H1 (cell line): Measurements from ENCODE around the gene ANKS1A. TPM values are rescaled to one million over a fixed set of nuclear protein-coding genes. Genes with fewer than 3 reads are reported as not detected.

Experiments
- CTCF ChIA-PET: fragments of 300-600 bp; sonication (Branson Sonifier 250); formaldehyde crosslinking; loops from one replicate; lab custom pipeline; 2021; ENCODE audit not compliant: partially characterized antibody; lab: Charles Lee
- POLR2A ChIA-PET: fragments of 300-600 bp; sonication (Branson Sonifier 250); formaldehyde crosslinking; loops from one replicate; lab custom pipeline; 2021; ENCODE audit warnings: inconsistent platforms; ENCODE audit not compliant: partially characterized antibody; lab: Charles Lee
- DNase-seq, 2 experiments: peaks; one replicate each; pipeline versions ENCODE4 v3.0.0 to v3.0.0-alpha.2; 2010 to 2022; ENCODE audit warnings: low spot score in 2 of 2, low read depth in 1 of 2, mixed read lengths in 1 of 2
- FAIRE-seq: peaks from 2 replicates; lab custom pipeline; 2011; peaks lifted over from hg19 to GRCh38; lab: Jason Lieb, UNC
- H2AFZ ChIP-seq: 2 replicates; pipeline ENCODE4 v1.8.1; 2012; ENCODE audit warnings: low read length, inconsistent platforms
- H2AK5ac ChIP-seq: 2 replicates; pipeline ENCODE4 v1.6.1; 2013; ENCODE audit warnings: low read depth, low read length
- H2BK120ac ChIP-seq: replicated peaks from 2 replicates; pipeline ENCODE3; 2013; ENCODE audit warnings: low read depth, low read length, inconsistent platforms
- H2BK12ac ChIP-seq: 2 replicates; pipeline ENCODE4 v1.6.1; 2013; ENCODE audit warnings: low read depth, low read length
- H2BK15ac ChIP-seq: 2 replicates; pipeline ENCODE4 v1.6.1; 2013; ENCODE audit warnings: low read length
- H2BK20ac ChIP-seq: 2 replicates; pipeline ENCODE4 v1.6.1; 2013; ENCODE audit warnings: low read length
- H2BK5ac ChIP-seq: 2 replicates; pipeline ENCODE4 v1.6.1; 2013; ENCODE audit warnings: low read depth, low read length
- H3K14ac ChIP-seq: 2 replicates; pipeline ENCODE4 v1.6.1; 2013; ENCODE audit warnings: inconsistent platforms; ENCODE audit not compliant: insufficient read length
- H3K18ac ChIP-seq: 2 replicates; pipeline ENCODE4 v1.6.1; 2013; ENCODE audit warnings: low read length; ENCODE audit errors: extremely low read depth
- H3K23ac ChIP-seq: 2 replicates; pipeline ENCODE4 v1.6.1; 2013; ENCODE audit warnings: inconsistent platforms; ENCODE audit not compliant: insufficient read length
- H3K23me2 ChIP-seq: 2 replicates; pipeline ENCODE4 v1.6.1; 2013; ENCODE audit warnings: low read depth, low read length
- H3K27ac ChIP-seq: 2 replicates; pipeline ENCODE4 v1.6.1; 2011; ENCODE audit warnings: low read depth, low read length, inconsistent platforms
- H3K27me3 ChIP-seq, 4 experiments: replicated peaks in 1 of 4; 1 replicate in 1 of 4; 2 replicates in 3 of 4; pipeline versions ENCODE4 v1.6.1 to v1.8.1; 2011 to 2013; ENCODE audit warnings: low read length in 3 of 4, mild to moderate bottlenecking in 3 of 4, inconsistent platforms in 2 of 4, mixed read lengths in 2 of 4, moderate library complexity in 1 of 4; ENCODE audit not compliant: control insufficient read depth in 3 of 4, insufficient read depth in 3 of 4; ENCODE audit errors: extremely low read depth in 1 of 4
- H3K36me3 ChIP-seq, 4 experiments: 2 replicates each; pipeline versions ENCODE4 v1.6.1 to v1.8.1; 2011 to 2013; ENCODE audit warnings: mild to moderate bottlenecking in 4 of 4, low read length in 3 of 4, moderate library complexity in 2 of 4, control low read depth in 1 of 4, inconsistent platforms in 1 of 4; ENCODE audit not compliant: insufficient read depth in 4 of 4, control insufficient read depth in 2 of 4
- H3K4ac ChIP-seq: replicated peaks from 2 replicates; pipeline ENCODE3; 2013; ENCODE audit warnings: low read length, low read depth, mixed read lengths, inconsistent platforms; ENCODE audit not compliant: insufficient read length
- H3K4me1 ChIP-seq, 4 experiments: replicated peaks in 1 of 4; 1 replicate in 1 of 4; 2 replicates in 3 of 4; pipeline versions ENCODE4 v1.6.1 to v1.8.1; 2011 to 2013; ENCODE audit warnings: low read length in 3 of 4, inconsistent platforms in 2 of 4, mixed read lengths in 1 of 4; ENCODE audit not compliant: insufficient read depth in 4 of 4, control insufficient read depth in 3 of 4
- H3K4me2 ChIP-seq, 2 experiments: 2 replicates each; pipeline versions ENCODE4 v1.6.1 to v1.8.1; 2011 to 2013; ENCODE audit warnings: low read depth in 2 of 2, low read length in 2 of 2, control low read depth in 1 of 2, inconsistent platforms in 1 of 2, mild to moderate bottlenecking in 1 of 2; ENCODE audit not compliant: insufficient read depth in 1 of 2
- H3K4me3 ChIP-seq, 4 experiments: fragments of 200-600, 300-600 bp in 1 of 4; sonication (generic), shearing (Covaris generic), sonication (Bioruptor Twin) in 1 of 4; 2 replicates each; pipeline versions ENCODE4 v1.5.1 to v1.8.1; 2011 to 2016; ENCODE audit warnings: low read length in 4 of 4, low read depth in 3 of 4, control low read depth in 2 of 4, inconsistent platforms in 2 of 4, mild to moderate bottlenecking in 2 of 4, mixed read lengths in 1 of 4, moderate library complexity in 1 of 4; ENCODE audit not compliant: insufficient read depth in 2 of 4; ENCODE audit errors: extremely low read depth in 1 of 4
- H3K56ac ChIP-seq: replicated peaks from 2 replicates; pipeline ENCODE3; 2013; ENCODE audit warnings: low read depth, mild to moderate bottlenecking, mixed read lengths, low read length, inconsistent platforms; ENCODE audit not compliant: insufficient read length
- H3K79me1 ChIP-seq: 2 replicates; pipeline ENCODE4 v1.6.1; 2013; ENCODE audit warnings: low read depth, low read length, control low read depth
- H3K79me2 ChIP-seq, 2 experiments: 2 replicates each; pipeline versions ENCODE4 v1.6.1 to v1.8.1; 2012 to 2013; ENCODE audit warnings: low read length in 2 of 2, mild to moderate bottlenecking in 2 of 2, inconsistent platforms in 1 of 2; ENCODE audit not compliant: insufficient read depth in 2 of 2, control insufficient read depth in 1 of 2
- H3K9ac ChIP-seq, 4 experiments: replicated peaks in 1 of 4; 1 replicate in 1 of 4; 2 replicates in 3 of 4; pipeline versions ENCODE4 v1.6.1 to v1.8.1; 2011 to 2013; ENCODE audit warnings: low read depth in 3 of 4, low read length in 3 of 4, control low read depth in 2 of 4, mild to moderate bottlenecking in 2 of 4, moderate library complexity in 2 of 4, inconsistent platforms in 1 of 4; ENCODE audit errors: extremely low read depth in 1 of 4
- H3K9me3 ChIP-seq, 2 experiments: 2 replicates each; pipeline versions ENCODE4 v1.6.1 to v1.8.1; 2012 to 2013; ENCODE audit warnings: mild to moderate bottlenecking in 2 of 2, moderate library complexity in 2 of 2, control low read depth in 1 of 2, inconsistent platforms in 1 of 2, low read depth in 1 of 2, low read length in 1 of 2, mixed read lengths in 1 of 2; ENCODE audit not compliant: insufficient read depth in 2 of 2
- H4K20me1 ChIP-seq, 2 experiments: replicated peaks in 1 of 2; 2 replicates each; pipeline versions ENCODE3 to v1.8.1; 2011 to 2013; ENCODE audit warnings: inconsistent platforms in 2 of 2, low read length in 2 of 2, mild to moderate bottlenecking in 1 of 2; ENCODE audit not compliant: insufficient read depth in 2 of 2, control insufficient read depth in 1 of 2
- H4K5ac ChIP-seq: 2 replicates; pipeline ENCODE4 v1.6.1; 2013; ENCODE audit warnings: low read length, low read depth, mixed read lengths, inconsistent platforms; ENCODE audit not compliant: insufficient read length
- H4K8ac ChIP-seq: 2 replicates; pipeline ENCODE4 v1.8.0; 2013; ENCODE audit warnings: mild to moderate bottlenecking, moderate library complexity, low read length, inconsistent platforms; ENCODE audit not compliant: insufficient read depth; ENCODE audit errors: extremely low read depth
- H4K91ac ChIP-seq: replicated peaks from 2 replicates; pipeline ENCODE3; 2013; ENCODE audit warnings: low read length, mixed read lengths, inconsistent platforms; ENCODE audit not compliant: insufficient read length
- ATF3 ChIP-seq: IDR thresholded peaks from 2 replicates; pipeline ENCODE4 v1.6.1; 2011; ENCODE audit warnings: low read depth, mild to moderate bottlenecking, low read length; ENCODE audit not compliant: insufficient read depth
- BRCA1 ChIP-seq: IDR thresholded peaks from 2 replicates; pipeline ENCODE4 v1.6.1; 2012; ENCODE audit warnings: low read depth, low read length, improper control_type of control experiment
- CEBPB ChIP-seq: IDR thresholded peaks from 2 replicates; pipeline ENCODE4 v1.6.1; 2012; ENCODE audit warnings: low read depth, low read length
- GABPA ChIP-seq: IDR thresholded peaks from 2 replicates; pipeline ENCODE4 v1.6.1; 2011; ENCODE audit warnings: mild to moderate bottlenecking, low read length, moderate library complexity, borderline replicate concordance; ENCODE audit not compliant: insufficient read depth
- GTF2F1 ChIP-seq: IDR thresholded peaks from 2 replicates; pipeline ENCODE4 v1.6.1; 2012; ENCODE audit warnings: low read depth, low read length, improper control_type of control experiment, borderline replicate concordance
- JUN ChIP-seq: IDR thresholded peaks from 2 replicates; pipeline ENCODE4 v1.6.1; 2011; ENCODE audit warnings: low read depth, mild to moderate bottlenecking, improper control_type of control experiment, low read length
- KDM4A ChIP-seq: IDR thresholded peaks from one replicate; pipeline ENCODE4 v1.7.1; 2012; ENCODE audit warnings: low read depth, mild to moderate bottlenecking, moderate library complexity, low read length, inconsistent platforms; ENCODE audit not compliant: severe bottlenecking
- NRF1 ChIP-seq: IDR thresholded peaks from 2 replicates; pipeline ENCODE4 v1.6.1; 2011; ENCODE audit warnings: mild to moderate bottlenecking, low read depth, low read length, improper control_type of control experiment
- POLR2AphosphoS5 ChIP-seq: IDR thresholded peaks from 2 replicates; pipeline ENCODE4 v1.6.1; 2011; ENCODE audit warnings: low read depth, low read length
- RNF2 ChIP-seq: fragments of 200-900, 300-1000 bp; sonication (generic); IDR thresholded peaks from 2 replicates; pipeline ENCODE4 v1.7.1; 2016; ENCODE audit warnings: borderline replicate concordance, low read depth, mild to moderate bottlenecking, antibody characterized with exemption, low read length; ENCODE audit not compliant: poor library complexity, severe bottlenecking; ENCODE audit errors: missing control alignments
- SP2 ChIP-seq: IDR thresholded peaks from 2 replicates; pipeline ENCODE4 v1.6.1; 2012; ENCODE audit warnings: mild to moderate bottlenecking, low read length, inconsistent platforms
- SP4 ChIP-seq: IDR thresholded peaks from 2 replicates; pipeline ENCODE4 v1.6.1; 2012; ENCODE audit warnings: low read length, inconsistent platforms
- SUZ12 ChIP-seq: fragments of 200-600 bp; sonication (generic); IDR thresholded peaks from 2 replicates; pipeline ENCODE4 v1.6.1; 2012; ENCODE audit warnings: mild to moderate bottlenecking, inconsistent platforms, low read length, moderate library complexity, mixed read lengths
- TAF1 ChIP-seq: IDR thresholded peaks from 2 replicates; pipeline ENCODE4 v1.6.1; 2011; ENCODE audit warnings: mild to moderate bottlenecking, low read depth, low read length
- YY1 ChIP-seq: IDR thresholded peaks from 2 replicates; pipeline ENCODE4 v1.6.1; 2011; ENCODE audit warnings: low read depth, mild to moderate bottlenecking, low read length
- WGBS, 2 experiments: shearing (Covaris generic) in 1 of 2; methylation state at CpG; one replicate each; pipeline versions ENCODE4 v1.1.6 to v1.1.7; 2013 to 2015; ENCODE audit warnings: low lambda C conversion rate in 2 of 2, mixed read lengths in 2 of 2, inconsistent platforms in 1 of 2, low coverage in 1 of 2, missing lambda C conversion rate in 1 of 2; ENCODE audit not compliant: insufficient replicate concordance in 2 of 2, insufficient coverage in 1 of 2, insufficient read length in 1 of 2; ENCODE audit errors: extremely low coverage in 1 of 2, missing lambda C conversion rate in 1 of 2; 5-methylcytosine and 5-hydroxymethylcytosine counted together
- polyA plus RNA-seq, 7 experiments: library from polyadenylated mRNA; depleted of rRNA in 3 of 7; stranded (reverse) in 5 of 7; unstranded in 2 of 7; fragments of >200 nt in 5 of 7; fragments of 200-250 nt in 2 of 7; gene quantifications; 1 replicate in 5 of 7; 2 replicates in 1 of 7; 4 replicates in 1 of 7; pipeline versions ENCODE4 v1.2.1 to v1.2.3, GENCODE V29; 2011 to 2013; ENCODE audit warnings: missing spikeins in 2 of 7, mixed read lengths in 2 of 7
- total RNA-seq: library from RNA; stranded (reverse); fragmentation: NEBNext Ultra II Directional; extraction: Animal tissue kit (Norgen Biotek cat#: 25700); gene quantifications from 2 replicates; pipeline ENCODE4 v1.2.1, GENCODE V29; 2021

ANKS1A gene
- total and polyA plus RNA-seq, 2 of the 8 experiments (the other 6 are each of a cell fraction or from before 2014, with no cell fraction given), result 9.8 to 30.9 TPM

DNA sequence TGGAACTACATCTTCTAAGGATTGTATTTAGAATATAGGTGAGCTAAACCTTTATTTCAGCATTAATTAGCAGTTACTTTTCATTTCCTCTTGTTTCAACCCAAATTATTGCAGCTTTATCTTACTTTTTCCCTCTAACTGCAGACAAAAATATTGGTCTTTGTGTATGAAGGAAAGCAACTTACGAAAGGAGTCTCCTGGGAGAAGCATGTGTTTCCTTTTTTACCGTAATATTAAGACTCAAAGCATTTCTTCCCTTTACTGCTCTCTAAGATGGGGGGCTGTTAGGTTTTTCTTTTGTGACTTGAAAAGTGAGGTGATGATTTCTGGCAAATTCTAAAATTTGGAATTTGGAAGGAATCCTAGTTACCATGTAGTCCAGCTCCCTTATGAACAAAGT, 141.0 kb downstream of the ANKS1A start:
- H3K56ac ChIP-seq, result no peak overlapping the region
- H4K5ac ChIP-seq, result no peak overlapping the region
- H2BK5ac ChIP-seq, result no peak overlapping the region
- H3K9me3 ChIP-seq, result no peaks in the 10 kb centered on the region
- no peak overlapping the region for H3K4ac ChIP-seq
- no peaks in the 10 kb centered on the region for H3K79me2 ChIP-seq
- ChIA-PET POLR2A (interaction anchor here (1.3 kb wide), 1 partner anchor 12 kb away, joined by 3 read pairs; no protein-coding TSS in a partner anchor), CTCF (interaction anchor here (0.7 to 2.4 kb wide), 5 partner anchors 18 to 211 kb away, joined by 3 to 7 read pairs (median 5); no protein-coding TSS in a partner anchor)
- no peaks in the 10 kb centered on the region for H4K20me1 ChIP-seq
- no peak overlapping the region for H4K8ac ChIP-seq
- FAIRE-seq (no peak), DNase-seq (no peak)
- H3K9ac ChIP-seq, result no peak overlapping the region
- H2BK20ac ChIP-seq, result no peak overlapping the region
- no peak overlapping the region for H4K91ac ChIP-seq
- no peak overlapping the region for H3K27ac ChIP-seq
- H2BK15ac ChIP-seq, result no peak overlapping the region
- peaks cover 4 to 19% (median 13%) of the 10 kb centered on the region in 4 experiments; a peak in 6 of 7 replicates for H3K4me1 ChIP-seq
- no peaks in the 10 kb centered on the region for H3K36me3 ChIP-seq
- no peaks in the 10 kb centered on the region for H3K23me2 ChIP-seq
- no peak overlapping the region for H3K14ac ChIP-seq
- H3K4me3 ChIP-seq, result no peak overlapping the region
- no peak overlapping the region for H2AFZ ChIP-seq
- H3K27me3 ChIP-seq, result no peaks in the 10 kb centered on the region
- H3K4me2 ChIP-seq, result no peak overlapping the region
- no peak overlapping the region for H3K18ac ChIP-seq
- H2AK5ac ChIP-seq, result no peak overlapping the region
- H2BK12ac ChIP-seq, result no peak overlapping the region
- no peak overlapping the region for H3K23ac ChIP-seq
- no peak overlapping the region for H2BK120ac ChIP-seq
- no peaks in the 10 kb centered on the region for H3K79me1 ChIP-seq
- 90% methylated on average over 2 of the region's 2 CpGs; no CpG with 5 or more reads in 1 of the 2 experiments for WGBS, 2 experiments
- TF ChIP-seq CEBPB, result no peak
- TF ChIP-seq JUN, result no peak
- no peak for TF ChIP-seq NRF1
- no peak for TF ChIP-seq ATF3
- no peak for TF ChIP-seq RNF2
- no peak for TF ChIP-seq SUZ12
- no peak for TF ChIP-seq YY1
- TF ChIP-seq POLR2AphosphoS5, result no peak
- no peak for TF ChIP-seq TAF1
- TF ChIP-seq KDM4A, result no peak
- TF ChIP-seq SP2, result no peak
- no peak for TF ChIP-seq GTF2F1
- TF ChIP-seq BRCA1, result no peak
- no peak for TF ChIP-seq GABPA
- no peak for TF ChIP-seq SP4
